GM12878 (cell line): ENCODE measurements around the gene OSGEPL1. TPM values are rescaled to one million over a fixed set of nuclear protein-coding genes. Genes with fewer than 3 reads are reported as not detected.

Experiments used
- ATF7 ChIP-seq: fragments of 450-650 bp; IDR thresholded peaks from 2 replicates; pipeline ENCODE4 v1.6.1; 2016; ENCODE audit warnings: low read depth, mild to moderate bottlenecking
- BCL11A ChIP-seq: IDR thresholded peaks from 2 replicates; pipeline ENCODE4 v1.6.1; 2011; ENCODE audit warnings: low read depth, low read length
- CUX1 ChIP-seq: IDR thresholded peaks from 2 replicates; pipeline ENCODE4 v1.6.1; 2012; ENCODE audit warnings: improper control_type of control experiment, low read depth, low read length; ENCODE audit not compliant: insufficient replicate concordance
- E4F1 ChIP-seq: fragments of 450-650 bp; IDR thresholded peaks from 2 replicates; pipeline ENCODE4 v1.6.1; 2018; ENCODE audit warnings: borderline replicate concordance, mild to moderate bottlenecking; ENCODE audit not compliant: partially characterized antibody
- EED ChIP-seq: sonication (generic); IDR thresholded peaks from 2 replicates; pipeline ENCODE4 v1.6.1; 2016; ENCODE audit warnings: antibody characterized with exemption, low read depth
- KAT2A ChIP-seq: conservative IDR thresholded peaks from 2 replicates; pipeline ENCODE4 v1.6.1; 2011; ENCODE audit warnings: low read depth, low read length; ENCODE audit not compliant: control insufficient read depth
- POLR2A ChIP-seq: IDR thresholded peaks from 2 replicates; pipeline ENCODE4 v1.6.1; 2011; ENCODE audit warnings: low read depth, mild to moderate bottlenecking, low read length
- RCOR1 ChIP-seq: conservative IDR thresholded peaks from 2 replicates; pipeline ENCODE4 v1.6.1; 2012; ENCODE audit warnings: low read depth, low read length, improper control_type of control experiment
- SPI1 ChIP-seq: IDR thresholded peaks from 2 replicates; pipeline ENCODE4 v1.6.1; 2011; ENCODE audit warnings: low read depth, mild to moderate bottlenecking, low read length, moderate library complexity, borderline replicate concordance; ENCODE audit not compliant: insufficient read depth
- SUZ12 ChIP-seq: fragments of 200-600 bp; sonication (generic); IDR thresholded peaks from one replicate; pipeline ENCODE4 v1.6.1; 2018; ENCODE audit warnings: antibody characterized with exemption, mild to moderate bottlenecking; ENCODE audit not compliant: unreplicated experiment
- ZBTB40 ChIP-seq: fragments of 450-650 bp; IDR thresholded peaks from 2 replicates; pipeline ENCODE4 v1.6.1; 2016; ENCODE audit warnings: mild to moderate bottlenecking, moderate library complexity, borderline replicate concordance
- ZNF592 ChIP-seq: fragments of 450-650 bp; IDR thresholded peaks from 2 replicates; pipeline ENCODE4 v1.6.1; 2017; ENCODE audit warnings: mild to moderate bottlenecking, moderate library complexity
- polyA plus RNA-seq, 11 experiments: library from polyadenylated mRNA; depleted of rRNA in 4 of 11; unstranded in 6 of 11; stranded (reverse) in 5 of 11; fragments of >200 nt; fragmentation: Nextera tagmentation in 4 of 11; fragmentation: Illumina TruSeq in 1 of 11; extraction: Ambion mirVana in 4 of 11; extraction: Trizol in 1 of 11; gene quantifications; 1 replicate in 1 of 11; 2 replicates in 10 of 11; pipeline versions ENCODE4 v1.2.1 to v1.2.3, GENCODE V29; 2011 to 2016; ENCODE audit warnings: inconsistent platforms in 2 of 11, missing spikeins in 2 of 11, low read depth in 1 of 11
- total RNA-seq, 4 experiments: library from RNA; depleted of rRNA in 3 of 4; stranded (reverse); fragments of >200 nt in 3 of 4; fragmentation: Illumina TruSeq in 1 of 4; extraction: Trizol in 1 of 4; gene quantifications; 2 replicates each; pipeline versions ENCODE4 v1.2.1 to v1.2.3, GENCODE V29; 2013 to 2021

Gene OSGEPL1
- total and polyA plus RNA-seq, 10 of the 15 experiments (the other 5 are each of a cell fraction or from before 2014, with no cell fraction given), result 6.7 to 18.0 (median 9.4) TPM

- TF ChIP-seq ZNF592 (no peak), ATF7 (peak; percentile 90), SUZ12 (no peak), ZBTB40 (no peak), E4F1 (peak; percentile 91), POLR2A (peak; percentile 99), SPI1 (no peak), RCOR1 (no peak), EED (peak; percentile 47), KAT2A (no peak), BCL11A (no peak), CUX1 (no peak)
Measured at GRCh38 chr2:189783927-189784867, 21.6 kb upstream of the OSGEPL1 start, which contains the start of the genes ORMDL1 and PMS1 (continued).
